Hippocampal formation (tissue), 2 donors: Measurements from ENCODE around the gene SNAP25.

Experiments
- DNase-seq, 2 donors: peaks; one replicate each; lab custom pipeline; 2025; lab: John Stamatoyannopoulos, UW

Gene SNAP25

GRCh38 chr20:10304471-10305046 lies 85.9 kb downstream of the SNAP25 start:
- no peak for DNase-seq

GRCh38 chr20:10306440-10307358 lies 88.1 kb downstream of the SNAP25 start:
- DNase-seq = no peak

GRCh38 chr20:10307359-10307735 lies 88.7 kb downstream of the SNAP25 start:
- no peak for DNase-seq

- DNase-seq = no peak
Observed at GRCh38 chr20:10308652-10309051, 90.0 kb downstream of the SNAP25 start.

GRCh38 chr20:10309326-10309725 lies 90.7 kb downstream of the SNAP25 start:
- no peak for DNase-seq

GRCh38 chr20:10312111-10312510 lies 93.5 kb downstream of the SNAP25 start:
- DNase-seq = no peak

GRCh38 chr20:10313215-10313614 lies 94.6 kb downstream of the SNAP25 start:
- no peak for DNase-seq

- DNase-seq = no peak
Observed at GRCh38 chr20:10313701-10314100, 95.1 kb downstream of the SNAP25 start.

GRCh38 chr20:10314198-10314597 lies 95.6 kb downstream of the SNAP25 start:
- no peak for DNase-seq

- no peak for DNase-seq
Observed at GRCh38 chr20:10315138-10315537, 96.5 kb downstream of the SNAP25 start.

- DNase-seq = no peak
Observed at GRCh38 chr20:10316582-10316981, 98.0 kb downstream of the SNAP25 start.

- DNase-seq = no peak
Observed at GRCh38 chr20:10318291-10319024, 99.8 kb downstream of the SNAP25 start.

GRCh38 chr20:10319855-10320254 lies 101.2 kb downstream of the SNAP25 start:
- no peak for DNase-seq

- DNase-seq = no peak
Observed at GRCh38 chr20:10321138-10321717, 102.6 kb downstream of the SNAP25 start.

- peak in 1 of 2 donors; percentile 45 for DNase-seq
Observed at GRCh38 chr20:10322073-10323012, 103.7 kb downstream of the SNAP25 start.

GRCh38 chr20:10323729-10324128 lies 105.1 kb downstream of the SNAP25 start:
- DNase-seq = no peak

GRCh38 chr20:10324198-10324847 lies 105.7 kb downstream of the SNAP25 start:
- DNase-seq = no peak

GRCh38 chr20:10328897-10329255 lies 110.2 kb downstream of the SNAP25 start:
- no peak for DNase-seq

- no peak for DNase-seq
Observed at GRCh38 chr20:10329387-10330005, 110.9 kb downstream of the SNAP25 start.

- no peak for DNase-seq
Observed at GRCh38 chr20:10330071-10330470, 111.4 kb downstream of the SNAP25 start.
